GM12878 (cell line): Measurements from ENCODE around the gene POLR2I. TPM values are rescaled to one million over a fixed set of nuclear protein-coding genes. Genes with fewer than 3 reads are reported as not detected.

Experiments used
- ATF7 ChIP-seq: fragments of 450-650 bp; IDR thresholded peaks from 2 replicates; pipeline ENCODE4 v1.6.1; 2016; ENCODE audit warnings: low read depth, mild to moderate bottlenecking
- BACH1 ChIP-seq: fragments of 450-650 bp; IDR thresholded peaks from 2 replicates; pipeline ENCODE4 v1.6.1; 2017; ENCODE audit warnings: mild to moderate bottlenecking, borderline replicate concordance
- ETV6 ChIP-seq, 2 experiments: fragments of 450-650 bp in 1 of 2; IDR thresholded peaks in 1 of 2; conservative IDR thresholded peaks in 1 of 2; 2 replicates each; pipeline ENCODE4 v1.6.1; 2014; ENCODE audit warnings: antibody characterized with exemption in 1 of 2, borderline replicate concordance in 1 of 2, low read depth in 1 of 2, mild to moderate bottlenecking in 1 of 2, moderate library complexity in 1 of 2
- HDAC6 ChIP-seq: fragments of 200-600 bp; sonication (generic); IDR thresholded peaks from one replicate; pipeline ENCODE4 v1.8.0; 2017; ENCODE audit warnings: antibody characterized with exemption; ENCODE audit not compliant: unreplicated experiment
- MYB ChIP-seq: fragments of 150-350 bp; IDR thresholded peaks from 2 replicates; pipeline ENCODE4 v1.6.1; 2014; ENCODE audit warnings: mild to moderate bottlenecking, low read depth, low read length, borderline replicate concordance
- SMC3 ChIP-seq: IDR thresholded peaks from 2 replicates; pipeline ENCODE4 v1.6.1; 2011; ENCODE audit warnings: low read length, improper control_type of control experiment, borderline replicate concordance
- TAF1 ChIP-seq: IDR thresholded peaks from 2 replicates; pipeline ENCODE4 v1.6.1; 2011; ENCODE audit warnings: mild to moderate bottlenecking, low read depth, low read length, borderline replicate concordance
- TARDBP ChIP-seq: IDR thresholded peaks from 2 replicates; pipeline ENCODE4 v1.6.1; 2016; ENCODE audit warnings: borderline replicate concordance
- TCF7 ChIP-seq: IDR thresholded peaks from 2 replicates; pipeline ENCODE4 v1.6.1; 2014; ENCODE audit warnings: antibody characterized with exemption, borderline replicate concordance
- WRNIP1 ChIP-seq: IDR thresholded peaks from 2 replicates; pipeline ENCODE4 v1.6.1; 2011; ENCODE audit warnings: low read depth, low read length, improper control_type of control experiment, borderline replicate concordance
- ZBED1 ChIP-seq: IDR thresholded peaks from 2 replicates; pipeline ENCODE4 v1.6.1; 2016; ENCODE audit warnings: borderline replicate concordance
- ZNF217 ChIP-seq: fragments of 450-650 bp; IDR thresholded peaks from 2 replicates; pipeline ENCODE4 v1.6.1; 2017; ENCODE audit warnings: antibody characterized with exemption, mild to moderate bottlenecking
- ZNF384 ChIP-seq: IDR thresholded peaks from 2 replicates; pipeline ENCODE4 v1.6.1; 2012; ENCODE audit warnings: low read depth, mild to moderate bottlenecking, low read length, improper control_type of control experiment, borderline replicate concordance
- polyA plus RNA-seq, 11 experiments: library from polyadenylated mRNA; depleted of rRNA in 4 of 11; unstranded in 6 of 11; stranded (reverse) in 5 of 11; fragments of >200 nt; fragmentation: Nextera tagmentation in 4 of 11; fragmentation: Illumina TruSeq in 1 of 11; extraction: Ambion mirVana in 4 of 11; extraction: Trizol in 1 of 11; gene quantifications; 1 replicate in 1 of 11; 2 replicates in 10 of 11; pipeline versions ENCODE4 v1.2.1 to v1.2.3, GENCODE V29; 2011 to 2016; ENCODE audit warnings: inconsistent platforms in 2 of 11, missing spikeins in 2 of 11, low read depth in 1 of 11
- total RNA-seq, 4 experiments: library from RNA; depleted of rRNA in 3 of 4; stranded (reverse); fragments of >200 nt in 3 of 4; fragmentation: Illumina TruSeq in 1 of 4; extraction: Trizol in 1 of 4; gene quantifications; 2 replicates each; pipeline versions ENCODE4 v1.2.1 to v1.2.3, GENCODE V29; 2013 to 2021
- TF ChIP-seq, protein P1 (sequence below), 3 experiments: IDR thresholded peaks in 2 of 3; conservative IDR thresholded peaks in 1 of 3; 2 replicates each; pipeline ENCODE4 v1.5.1; 2011; ENCODE audit warnings: low read depth in 3 of 3, low read length in 3 of 3, mild to moderate bottlenecking in 3 of 3, control low read depth in 2 of 3, moderate library complexity in 2 of 3, inconsistent platforms in 1 of 3, mixed read lengths in 1 of 3; ENCODE audit not compliant: control insufficient read depth in 2 of 3, insufficient read depth in 1 of 3; ENCODE audit errors: extremely low read depth in 1 of 3
- TF ChIP-seq, protein P2 (sequence below): fragments of 450-650 bp; IDR thresholded peaks from 2 replicates; pipeline ENCODE4 v1.6.1; 2016; ENCODE audit warnings: mild to moderate bottlenecking
- TF ChIP-seq, protein P3 (sequence below): IDR thresholded peaks from 2 replicates; pipeline ENCODE4 v1.6.1; 2012; ENCODE audit warnings: mild to moderate bottlenecking, low read depth, low read length
- TF ChIP-seq, protein P4 (sequence below): fragments of 150-350 bp; IDR thresholded peaks from 2 replicates; pipeline ENCODE4 v1.6.1; 2016; ENCODE audit warnings: low read depth, low read length

The POLR2I gene
- total and polyA plus RNA-seq, 10 of the 15 experiments (the other 5 are each of a cell fraction or from before 2014, with no cell fraction given) = 30.9 to 272 (median 202) TPM

DNA sequence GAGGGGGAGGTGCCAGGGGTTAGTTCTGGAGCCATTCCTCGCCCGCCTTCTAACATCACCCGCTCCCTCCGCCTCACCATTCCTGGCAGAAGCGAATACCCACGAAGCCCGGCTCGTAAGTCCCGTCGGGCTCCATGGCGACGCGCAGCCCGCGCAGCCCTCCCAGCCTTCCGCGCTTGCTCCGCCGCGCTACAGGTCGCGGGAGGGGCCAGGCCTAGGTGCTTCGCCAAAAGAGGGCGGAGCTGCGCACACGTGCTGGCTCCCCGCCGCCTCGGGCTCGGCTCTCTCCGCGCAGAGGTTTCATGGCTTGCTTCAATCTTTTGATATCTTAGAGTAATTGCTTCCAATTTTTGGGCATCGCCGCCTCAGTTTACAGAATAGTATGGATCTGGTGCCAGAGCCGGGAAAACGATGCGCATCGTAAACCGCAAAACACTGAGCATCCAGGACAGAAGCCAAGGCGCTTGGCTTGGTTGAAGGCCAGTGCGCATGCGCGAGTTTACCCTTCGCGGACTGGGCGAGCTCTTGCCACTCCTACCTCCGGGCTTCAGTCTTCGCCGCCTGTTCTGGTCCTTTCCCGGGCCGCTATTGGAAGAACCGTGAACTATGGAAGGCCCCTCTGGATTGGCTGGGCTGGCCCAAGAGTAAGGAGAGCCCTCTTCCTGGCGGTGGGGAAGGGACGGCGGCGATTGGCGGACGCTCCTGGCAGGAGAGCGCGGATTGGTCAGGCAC is at the start of gene POLR2I (continued):
- TF ChIP-seq TAF1 (peak; percentile 57; the same call in 1 of the 2 replicates), TCF7 (no peak), ZNF217 (no peak), SMC3 (no peak), ZBED1 (no peak), ZNF384 (no peak), ATF7 (peak; percentile 14; the same call in 1 of the 2 replicates), MYB (no peak), TARDBP (no peak), BACH1 (no peak), HDAC6 (no peak), ETV6 (conservative IDR thresholded peaks at IDR 0.05 in 1 of 2, IDR thresholded peaks at IDR 0.05 in 1 of 2; ENCODE audit: borderline replicate concordance in 1 of 2, low read depth in 1 of 2) (no peak), WRNIP1 (no peak)
- TF ChIP-seq, protein P1, sequence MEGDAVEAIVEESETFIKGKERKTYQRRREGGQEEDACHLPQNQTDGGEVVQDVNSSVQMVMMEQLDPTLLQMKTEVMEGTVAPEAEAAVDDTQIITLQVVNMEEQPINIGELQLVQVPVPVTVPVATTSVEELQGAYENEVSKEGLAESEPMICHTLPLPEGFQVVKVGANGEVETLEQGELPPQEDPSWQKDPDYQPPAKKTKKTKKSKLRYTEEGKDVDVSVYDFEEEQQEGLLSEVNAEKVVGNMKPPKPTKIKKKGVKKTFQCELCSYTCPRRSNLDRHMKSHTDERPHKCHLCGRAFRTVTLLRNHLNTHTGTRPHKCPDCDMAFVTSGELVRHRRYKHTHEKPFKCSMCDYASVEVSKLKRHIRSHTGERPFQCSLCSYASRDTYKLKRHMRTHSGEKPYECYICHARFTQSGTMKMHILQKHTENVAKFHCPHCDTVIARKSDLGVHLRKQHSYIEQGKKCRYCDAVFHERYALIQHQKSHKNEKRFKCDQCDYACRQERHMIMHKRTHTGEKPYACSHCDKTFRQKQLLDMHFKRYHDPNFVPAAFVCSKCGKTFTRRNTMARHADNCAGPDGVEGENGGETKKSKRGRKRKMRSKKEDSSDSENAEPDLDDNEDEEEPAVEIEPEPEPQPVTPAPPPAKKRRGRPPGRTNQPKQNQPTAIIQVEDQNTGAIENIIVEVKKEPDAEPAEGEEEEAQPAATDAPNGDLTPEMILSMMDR (IDR thresholded peaks at IDR 0.05 in 2 of 3, conservative IDR thresholded peaks at IDR 0.05 in 1 of 3; ENCODE audit: control insufficient read depth in 2 of 3, extremely low read depth in 1 of 3, insufficient read depth in 1 of 3, low read depth in 3 of 3, low read length in 3 of 3) = no peak
- TF ChIP-seq, protein P2, sequence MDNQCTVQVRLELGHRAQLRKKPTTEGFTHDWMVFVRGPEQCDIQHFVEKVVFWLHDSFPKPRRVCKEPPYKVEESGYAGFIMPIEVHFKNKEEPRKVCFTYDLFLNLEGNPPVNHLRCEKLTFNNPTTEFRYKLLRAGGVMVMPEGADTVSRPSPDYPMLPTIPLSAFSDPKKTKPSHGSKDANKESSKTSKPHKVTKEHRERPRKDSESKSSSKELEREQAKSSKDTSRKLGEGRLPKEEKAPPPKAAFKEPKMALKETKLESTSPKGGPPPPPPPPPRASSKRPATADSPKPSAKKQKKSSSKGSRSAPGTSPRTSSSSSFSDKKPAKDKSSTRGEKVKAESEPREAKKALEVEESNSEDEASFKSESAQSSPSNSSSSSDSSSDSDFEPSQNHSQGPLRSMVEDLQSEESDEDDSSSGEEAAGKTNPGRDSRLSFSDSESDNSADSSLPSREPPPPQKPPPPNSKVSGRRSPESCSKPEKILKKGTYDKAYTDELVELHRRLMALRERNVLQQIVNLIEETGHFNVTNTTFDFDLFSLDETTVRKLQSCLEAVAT = no peak; the same call in 1 of the 2 replicates
- TF ChIP-seq, protein P3, sequence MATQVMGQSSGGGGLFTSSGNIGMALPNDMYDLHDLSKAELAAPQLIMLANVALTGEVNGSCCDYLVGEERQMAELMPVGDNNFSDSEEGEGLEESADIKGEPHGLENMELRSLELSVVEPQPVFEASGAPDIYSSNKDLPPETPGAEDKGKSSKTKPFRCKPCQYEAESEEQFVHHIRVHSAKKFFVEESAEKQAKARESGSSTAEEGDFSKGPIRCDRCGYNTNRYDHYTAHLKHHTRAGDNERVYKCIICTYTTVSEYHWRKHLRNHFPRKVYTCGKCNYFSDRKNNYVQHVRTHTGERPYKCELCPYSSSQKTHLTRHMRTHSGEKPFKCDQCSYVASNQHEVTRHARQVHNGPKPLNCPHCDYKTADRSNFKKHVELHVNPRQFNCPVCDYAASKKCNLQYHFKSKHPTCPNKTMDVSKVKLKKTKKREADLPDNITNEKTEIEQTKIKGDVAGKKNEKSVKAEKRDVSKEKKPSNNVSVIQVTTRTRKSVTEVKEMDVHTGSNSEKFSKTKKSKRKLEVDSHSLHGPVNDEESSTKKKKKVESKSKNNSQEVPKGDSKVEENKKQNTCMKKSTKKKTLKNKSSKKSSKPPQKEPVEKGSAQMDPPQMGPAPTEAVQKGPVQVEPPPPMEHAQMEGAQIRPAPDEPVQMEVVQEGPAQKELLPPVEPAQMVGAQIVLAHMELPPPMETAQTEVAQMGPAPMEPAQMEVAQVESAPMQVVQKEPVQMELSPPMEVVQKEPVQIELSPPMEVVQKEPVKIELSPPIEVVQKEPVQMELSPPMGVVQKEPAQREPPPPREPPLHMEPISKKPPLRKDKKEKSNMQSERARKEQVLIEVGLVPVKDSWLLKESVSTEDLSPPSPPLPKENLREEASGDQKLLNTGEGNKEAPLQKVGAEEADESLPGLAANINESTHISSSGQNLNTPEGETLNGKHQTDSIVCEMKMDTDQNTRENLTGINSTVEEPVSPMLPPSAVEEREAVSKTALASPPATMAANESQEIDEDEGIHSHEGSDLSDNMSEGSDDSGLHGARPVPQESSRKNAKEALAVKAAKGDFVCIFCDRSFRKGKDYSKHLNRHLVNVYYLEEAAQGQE = no peak
- TF ChIP-seq, protein P4, sequence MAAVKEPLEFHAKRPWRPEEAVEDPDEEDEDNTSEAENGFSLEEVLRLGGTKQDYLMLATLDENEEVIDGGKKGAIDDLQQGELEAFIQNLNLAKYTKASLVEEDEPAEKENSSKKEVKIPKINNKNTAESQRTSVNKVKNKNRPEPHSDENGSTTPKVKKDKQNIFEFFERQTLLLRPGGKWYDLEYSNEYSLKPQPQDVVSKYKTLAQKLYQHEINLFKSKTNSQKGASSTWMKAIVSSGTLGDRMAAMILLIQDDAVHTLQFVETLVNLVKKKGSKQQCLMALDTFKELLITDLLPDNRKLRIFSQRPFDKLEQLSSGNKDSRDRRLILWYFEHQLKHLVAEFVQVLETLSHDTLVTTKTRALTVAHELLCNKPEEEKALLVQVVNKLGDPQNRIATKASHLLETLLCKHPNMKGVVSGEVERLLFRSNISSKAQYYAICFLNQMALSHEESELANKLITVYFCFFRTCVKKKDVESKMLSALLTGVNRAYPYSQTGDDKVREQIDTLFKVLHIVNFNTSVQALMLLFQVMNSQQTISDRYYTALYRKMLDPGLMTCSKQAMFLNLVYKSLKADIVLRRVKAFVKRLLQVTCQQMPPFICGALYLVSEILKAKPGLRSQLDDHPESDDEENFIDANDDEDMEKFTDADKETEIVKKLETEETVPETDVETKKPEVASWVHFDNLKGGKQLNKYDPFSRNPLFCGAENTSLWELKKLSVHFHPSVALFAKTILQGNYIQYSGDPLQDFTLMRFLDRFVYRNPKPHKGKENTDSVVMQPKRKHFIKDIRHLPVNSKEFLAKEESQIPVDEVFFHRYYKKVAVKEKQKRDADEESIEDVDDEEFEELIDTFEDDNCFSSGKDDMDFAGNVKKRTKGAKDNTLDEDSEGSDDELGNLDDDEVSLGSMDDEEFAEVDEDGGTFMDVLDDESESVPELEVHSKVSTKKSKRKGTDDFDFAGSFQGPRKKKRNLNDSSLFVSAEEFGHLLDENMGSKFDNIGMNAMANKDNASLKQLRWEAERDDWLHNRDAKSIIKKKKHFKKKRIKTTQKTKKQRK = no peak
